Left lobe of liver (tissue), 2 donors: Measurements from ENCODE around the gene OR6C76. TPM values are rescaled to one million over a fixed set of nuclear protein-coding genes. Genes with fewer than 3 reads are reported as not detected.

Experiments
- ATAC-seq: fragments of 200-7000 bp; cut with Tn5 transposase; one replicate; pipeline ENCODE4 v1.9.1; 2020; ENCODE audit warnings: mild to moderate bottlenecking, moderate library complexity
- DNase-seq: peaks from one replicate; pipeline ENCODE4 v3.0.0-alpha.2; 2020; ENCODE audit warnings: low spot score
- total RNA-seq: library from RNA; stranded (reverse); gene quantifications from one replicate; pipeline ENCODE4 v1.2.1, GENCODE V29; 2021
- donor health status: DM: no; HTN: no; CAD: no; lungs with moderate emphysema.
- donor health status: DM: no; HTN: yes; CAD: no.

OR6C76 gene
- total RNA-seq, 1 donor from 2014 or later = not detected

DNA sequence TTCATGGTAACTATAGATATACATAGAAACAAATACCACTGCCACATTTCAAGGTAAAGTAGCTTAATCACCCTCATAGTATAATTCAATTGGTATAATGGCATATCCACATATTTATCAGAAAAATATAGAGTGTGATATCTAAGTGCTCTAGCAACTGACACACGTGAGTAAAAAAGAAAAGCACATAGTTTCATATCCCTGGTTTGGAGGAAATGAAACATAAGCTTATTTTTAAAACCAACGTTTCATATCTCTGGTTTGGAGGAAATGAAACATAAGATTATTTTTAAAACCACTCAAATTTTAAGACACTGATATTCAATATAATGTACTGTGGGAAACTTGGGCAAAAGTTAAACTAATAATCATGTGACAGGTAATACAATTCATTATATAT lies 41.8 kb downstream of the OR6C76 start:
- no peak for ATAC-seq
- no peak for DNase-seq

GRCh38 chr12:55469291-55469690 lies 43.2 kb downstream of the OR6C76 start:
- DNase-seq (no peak), ATAC-seq (no peak)

DNA sequence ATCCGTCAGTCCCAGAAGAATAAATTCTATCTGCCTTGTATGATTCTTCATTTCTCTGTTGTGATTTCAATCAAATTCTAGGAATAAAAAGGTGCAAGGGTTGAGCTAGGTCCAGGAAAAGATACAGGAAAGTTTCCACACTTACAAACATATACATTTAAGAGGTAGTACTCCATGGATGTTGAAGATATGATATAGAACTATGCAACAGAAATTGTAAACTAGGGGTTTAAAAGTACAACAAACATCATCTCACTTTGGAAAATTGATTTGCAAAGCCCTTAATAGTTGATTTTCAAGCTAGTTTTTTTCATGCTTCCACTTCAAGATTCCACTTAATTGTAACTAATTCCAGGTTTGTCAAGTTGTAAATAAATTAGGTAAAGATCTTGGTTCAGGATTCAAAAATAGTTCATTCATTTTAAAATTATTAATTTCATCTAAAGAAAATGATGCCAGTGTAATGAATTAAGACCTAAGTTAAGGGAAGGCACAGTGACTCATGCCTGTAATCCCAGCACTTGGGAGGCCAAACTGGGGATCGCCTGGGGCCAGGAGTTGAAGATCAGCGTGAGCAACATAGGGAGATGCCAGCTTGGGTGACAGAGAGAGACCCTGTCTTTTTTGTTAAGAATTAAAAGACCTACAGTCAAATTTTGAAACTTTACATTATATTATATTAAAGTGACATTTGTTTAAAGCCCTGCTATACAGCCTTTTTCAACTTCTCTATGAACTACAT lies 44.2 kb downstream of the OR6C76 start, which contains the start of gene OR6C70:
Gene OR6C70, minus strand, starts transcription at position 51 of the 742 bp plus-strand sequence. Its CDS starts 0 bp downstream, at position 51.
- no peak for ATAC-seq

DNA sequence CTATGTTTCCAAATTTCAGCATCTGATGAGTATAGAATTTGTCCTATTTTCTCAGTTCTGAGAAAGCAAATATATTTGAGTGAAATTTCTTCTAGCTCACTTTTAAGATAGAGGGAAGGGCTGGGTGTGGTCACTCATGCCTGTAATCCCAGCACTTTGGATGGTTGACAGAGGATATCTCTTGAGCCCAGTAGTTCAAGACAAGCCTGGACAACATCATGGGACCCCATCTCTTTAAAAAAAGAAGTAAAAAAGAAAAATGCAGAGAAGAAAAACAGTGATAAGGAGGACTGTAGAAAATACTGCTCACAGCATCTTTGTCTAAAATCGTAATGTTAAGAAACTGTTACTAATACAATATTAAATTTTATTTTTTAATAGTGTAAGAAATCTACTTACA lies 46.2 kb downstream of the OR6C76 start:
- DNase-seq = no peak
- ATAC-seq = no peak

More for the DNA sequence above, 44.2 kb downstream of the OR6C76 start, which contains the start of gene OR6C70:
- no peak for DNase-seq

Other genes starting within 250 kb of the OR6C76 start
- gene OR10A7, start 205.2 kb upstream of the OR6C76 start, total RNA-seq = not detected
- not detected for gene OR6C74, start 181.6 kb upstream of the OR6C76 start, total RNA-seq
- not detected for gene OR6C6, start 129.7 kb upstream of the OR6C76 start, total RNA-seq
- not detected for gene OR6C1, start 111.9 kb upstream of the OR6C76 start, total RNA-seq
- gene OR6C3, start 95.5 kb upstream of the OR6C76 start, total RNA-seq = not detected
- not detected for gene OR6C75, start 63.3 kb upstream of the OR6C76 start, total RNA-seq
- not detected for gene OR6C65, start 25.7 kb upstream of the OR6C76 start, total RNA-seq
- gene OR6C2, start 17.8 kb downstream of the OR6C76 start, total RNA-seq = not detected
- gene OR6C70, start 43.9 kb downstream of the OR6C76 start, total RNA-seq = not detected
- not detected for gene OR6C68, start 66.1 kb downstream of the OR6C76 start, total RNA-seq
- gene OR6C4, start 123.3 kb downstream of the OR6C76 start, total RNA-seq = not detected
- not detected for gene OR2AP1, start 146.2 kb downstream of the OR6C76 start, total RNA-seq
- not detected for gene OR10P1, start 210.6 kb downstream of the OR6C76 start, total RNA-seq